A673 (cell line): ENCODE measurements around the gene NFATC3.

Source experiments
- EZH2 ChIP-seq: fragments of 200-600 bp; sonication (generic); IDR thresholded peaks from 2 replicates; pipeline ENCODE4 v1.6.1; 2017; ENCODE audit warnings: borderline replicate concordance, low read depth, mild to moderate bottlenecking, mixed read lengths, antibody characterized with exemption, low read length; ENCODE audit not compliant: poor library complexity, severe bottlenecking
- TF ChIP-seq, protein P1 (sequence below): fragments of 300-800, 200-600 bp; sonication (generic); conservative IDR thresholded peaks from 2 replicates; pipeline ENCODE4 v1.5.1; 2017; ENCODE audit warnings: low read depth, mild to moderate bottlenecking, antibody characterized with exemption, low read length, moderate library complexity, mixed read lengths

DNA sequence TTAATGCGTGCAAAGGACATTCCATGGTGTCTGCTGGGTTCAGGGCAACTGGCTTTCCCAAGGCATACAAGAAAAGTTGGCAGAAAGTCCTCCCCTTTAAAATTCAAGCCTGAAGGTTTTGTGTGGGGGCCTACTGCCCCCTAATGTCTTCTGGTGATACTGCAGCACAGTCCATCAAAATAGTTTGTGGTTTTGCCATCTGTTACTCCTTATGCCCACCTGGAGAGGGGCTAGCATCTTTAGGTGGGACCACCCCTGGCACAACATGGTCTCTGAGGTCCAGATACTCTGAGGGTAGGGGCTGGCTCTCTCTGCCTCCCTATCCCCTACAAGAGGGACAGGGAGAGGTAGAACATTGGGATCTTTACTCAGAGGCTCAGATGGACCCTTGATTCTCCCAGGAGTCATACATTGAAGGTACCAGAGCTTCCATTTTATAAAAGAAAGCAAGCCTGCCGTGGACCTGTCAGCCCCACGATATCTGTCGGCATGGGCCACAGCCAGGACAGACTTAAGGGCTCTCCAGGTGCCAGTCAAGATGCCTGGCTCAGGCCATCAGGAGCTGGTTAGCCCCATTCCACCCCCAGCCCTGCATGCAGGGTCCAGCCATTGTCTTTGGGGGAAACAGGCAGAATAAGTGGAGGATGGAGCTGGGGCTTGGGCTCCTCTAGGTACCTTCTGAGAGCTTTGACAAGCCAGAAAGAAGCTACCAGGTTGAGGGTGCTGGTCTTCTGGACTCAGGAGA, 144.4 kb downstream of the NFATC3 start:
- TF ChIP-seq, protein P1, sequence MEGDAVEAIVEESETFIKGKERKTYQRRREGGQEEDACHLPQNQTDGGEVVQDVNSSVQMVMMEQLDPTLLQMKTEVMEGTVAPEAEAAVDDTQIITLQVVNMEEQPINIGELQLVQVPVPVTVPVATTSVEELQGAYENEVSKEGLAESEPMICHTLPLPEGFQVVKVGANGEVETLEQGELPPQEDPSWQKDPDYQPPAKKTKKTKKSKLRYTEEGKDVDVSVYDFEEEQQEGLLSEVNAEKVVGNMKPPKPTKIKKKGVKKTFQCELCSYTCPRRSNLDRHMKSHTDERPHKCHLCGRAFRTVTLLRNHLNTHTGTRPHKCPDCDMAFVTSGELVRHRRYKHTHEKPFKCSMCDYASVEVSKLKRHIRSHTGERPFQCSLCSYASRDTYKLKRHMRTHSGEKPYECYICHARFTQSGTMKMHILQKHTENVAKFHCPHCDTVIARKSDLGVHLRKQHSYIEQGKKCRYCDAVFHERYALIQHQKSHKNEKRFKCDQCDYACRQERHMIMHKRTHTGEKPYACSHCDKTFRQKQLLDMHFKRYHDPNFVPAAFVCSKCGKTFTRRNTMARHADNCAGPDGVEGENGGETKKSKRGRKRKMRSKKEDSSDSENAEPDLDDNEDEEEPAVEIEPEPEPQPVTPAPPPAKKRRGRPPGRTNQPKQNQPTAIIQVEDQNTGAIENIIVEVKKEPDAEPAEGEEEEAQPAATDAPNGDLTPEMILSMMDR: peak; percentile 90
- no peak for TF ChIP-seq EZH2
